ENCODE results near the gene DRD5. TPM values are rescaled to one million over a fixed set of nuclear protein-coding genes. Genes with fewer than 3 reads are reported as not detected.
"Not testable (repeated sequence)": the region's sequence is repeated elsewhere in the genome, so short reads cannot be mapped to it uniquely, and the experiment has no call there.

DRD5 gene
- total and polyA plus RNA-seq, 2 donors (not counting 1 experiment from before 2014, with no cell fraction given), result not detected

- H3K27ac ChIP-seq (ENCODE audit: low read length in 2 of 2), result no peak overlapping the region
- no peak overlapping the region for H3K4me3 Mint-ChIP-seq
- H3K36me3 ChIP-seq (replicated peaks in 1 of 2; ENCODE audit: control extremely low read depth in 1 of 2, control insufficient read depth in 1 of 2, extremely low read depth in 1 of 2, insufficient read depth in 2 of 2, low read length in 1 of 2), result no peaks in the 10 kb centered on the region
- ATAC-seq (ENCODE audit: low read depth), result no peak
- CTCF ChIA-PET, result no interaction called here
- no peak for DNase-seq
- no peak overlapping the region for H3K9ac ChIP-seq (ENCODE audit: low read length)
- WGBS (ENCODE audit: insufficient coverage), result 81% methylated on average over 5 of the region's 5 CpGs
- H3K4me3 ChIP-seq (ENCODE audit: control extremely low read depth in 1 of 5, extremely low read depth in 1 of 5, insufficient read depth in 1 of 5, low read depth in 2 of 5, low read length in 4 of 5), result no peak overlapping the region
- H3K79me2 ChIP-seq (ENCODE audit: control insufficient read depth, insufficient read depth, low read length), result no peaks in the 10 kb centered on the region
- H3K4me1 Mint-ChIP-seq, result no peaks in the 10 kb centered on the region
- H3K4me2 ChIP-seq (replicated peaks; ENCODE audit: low read depth, low read length, poor library complexity, severe bottlenecking), result no peak overlapping the region
- no peaks in the 10 kb centered on the region for H3K27me3 ChIP-seq (replicated peaks in 1 of 4; ENCODE audit: control extremely low read depth in 1 of 4, control insufficient read depth in 3 of 4, insufficient read depth in 4 of 4, low read length in 3 of 4)
- POLR2A ChIA-PET, result no interaction called here
- no peaks in the 10 kb centered on the region for H3K9me3 Mint-ChIP-seq (ENCODE audit: insufficient read depth)
- intact Hi-C loops (cut with micrococcal nuclease), result no loop called here
- no peaks in the 10 kb centered on the region for H3K9me3 ChIP-seq (ENCODE audit: control extremely low read depth in 1 of 3, control insufficient read depth in 2 of 3, insufficient read depth in 1 of 3, low read length in 2 of 3)
- no peak overlapping the region for H3K27ac Mint-ChIP-seq
- no peaks in the 10 kb centered on the region for H3K27me3 Mint-ChIP-seq
- TF ChIP-seq EZH2 (IDR thresholded peaks at IDR 0.05; ENCODE audit: borderline replicate concordance, insufficient read depth, low read depth, low read length, poor library complexity, severe bottlenecking) (no peak), CTCF (IDR thresholded peaks at IDR 0.05) (no peak)
- no peaks in the 10 kb centered on the region for H4K20me1 ChIP-seq (ENCODE audit: control insufficient read depth, insufficient read depth, low read length, poor library complexity, severe bottlenecking)
- H2AFZ ChIP-seq (ENCODE audit: insufficient read depth, low read depth, low read length, poor library complexity, severe bottlenecking), result no peak overlapping the region
- H3K4me1 ChIP-seq (ENCODE audit: control insufficient read depth in 2 of 2, insufficient read depth in 2 of 2, low read length in 2 of 2), result no peaks in the 10 kb centered on the region
Observed at GRCh38 chr4:9735515-9735914, 45.9 kb upstream of the DRD5 start.

- H3K9me3 ChIP-seq (ENCODE audit: control extremely low read depth in 1 of 3, control insufficient read depth in 2 of 3, insufficient read depth in 1 of 3, low read length in 2 of 3); H3K27me3 ChIP-seq (replicated peaks in 1 of 4; ENCODE audit: control extremely low read depth in 1 of 4, control insufficient read depth in 3 of 4, insufficient read depth in 4 of 4, low read length in 3 of 4); POLR2A ChIA-PET; H3K4me2 ChIP-seq (replicated peaks; ENCODE audit: low read depth, low read length, poor library complexity, severe bottlenecking); H3K9ac ChIP-seq (ENCODE audit: low read length); H2AFZ ChIP-seq (ENCODE audit: insufficient read depth, low read depth, low read length, poor library complexity, severe bottlenecking); intact Hi-C loops (cut with micrococcal nuclease); H3K36me3 ChIP-seq (replicated peaks in 1 of 2; ENCODE audit: control extremely low read depth in 1 of 2, control insufficient read depth in 1 of 2, extremely low read depth in 1 of 2, insufficient read depth in 2 of 2, low read length in 1 of 2); ATAC-seq (ENCODE audit: low read depth); DNase-seq; H3K27ac ChIP-seq (ENCODE audit: low read length in 2 of 2); H3K4me3 ChIP-seq (ENCODE audit: control extremely low read depth in 1 of 5, extremely low read depth in 1 of 5, insufficient read depth in 1 of 5, low read depth in 2 of 5, low read length in 4 of 5); H3K27ac Mint-ChIP-seq; H3K79me2 ChIP-seq (ENCODE audit: control insufficient read depth, insufficient read depth, low read length); H4K20me1 ChIP-seq (ENCODE audit: control insufficient read depth, insufficient read depth, low read length, poor library complexity, severe bottlenecking); H3K4me1 Mint-ChIP-seq; H3K27me3 Mint-ChIP-seq; H3K4me1 ChIP-seq (ENCODE audit: control insufficient read depth in 2 of 2, insufficient read depth in 2 of 2, low read length in 2 of 2); H3K9me3 Mint-ChIP-seq (ENCODE audit: insufficient read depth); H3K4me3 Mint-ChIP-seq; CTCF ChIA-PET: not testable (repeated sequence)
- 94% methylated on average over 6 of the region's 7 CpGs for WGBS (ENCODE audit: insufficient coverage)
Observed at GRCh38 chr4:9737280-9737679, 44.2 kb upstream of the DRD5 start.

GRCh38 chr4:9743789-9744188 is 37.6 kb upstream of the DRD5 start:
- H3K27ac ChIP-seq (ENCODE audit: low read length in 2 of 2); H3K36me3 ChIP-seq (replicated peaks in 1 of 2; ENCODE audit: control extremely low read depth in 1 of 2, control insufficient read depth in 1 of 2, extremely low read depth in 1 of 2, insufficient read depth in 2 of 2, low read length in 1 of 2); H3K9me3 Mint-ChIP-seq (ENCODE audit: insufficient read depth); H3K27ac Mint-ChIP-seq; H3K4me2 ChIP-seq (replicated peaks; ENCODE audit: low read depth, low read length, poor library complexity, severe bottlenecking); H3K4me3 ChIP-seq (ENCODE audit: control extremely low read depth in 1 of 5, extremely low read depth in 1 of 5, insufficient read depth in 1 of 5, low read depth in 2 of 5, low read length in 4 of 5); H3K79me2 ChIP-seq (ENCODE audit: control insufficient read depth, insufficient read depth, low read length); POLR2A ChIA-PET; H2AFZ ChIP-seq (ENCODE audit: insufficient read depth, low read depth, low read length, poor library complexity, severe bottlenecking); intact Hi-C loops (cut with micrococcal nuclease); H3K27me3 ChIP-seq (replicated peaks in 1 of 4; ENCODE audit: control extremely low read depth in 1 of 4, control insufficient read depth in 3 of 4, insufficient read depth in 4 of 4, low read length in 3 of 4); H3K4me1 ChIP-seq (ENCODE audit: control insufficient read depth in 2 of 2, insufficient read depth in 2 of 2, low read length in 2 of 2); ATAC-seq (ENCODE audit: low read depth); DNase-seq; H3K4me3 Mint-ChIP-seq; H3K27me3 Mint-ChIP-seq; H3K4me1 Mint-ChIP-seq; H3K9ac ChIP-seq (ENCODE audit: low read length); H4K20me1 ChIP-seq (ENCODE audit: control insufficient read depth, insufficient read depth, low read length, poor library complexity, severe bottlenecking); CTCF ChIA-PET; H3K9me3 ChIP-seq (ENCODE audit: control extremely low read depth in 1 of 3, control insufficient read depth in 2 of 3, insufficient read depth in 1 of 3, low read length in 2 of 3): not testable (repeated sequence)
- 100% methylated on average over 3 of the region's 4 CpGs for WGBS (ENCODE audit: insufficient coverage)

All from B cell (primary cell).